ENCODE data around the gene HMMR. TPM values are rescaled to one million over a fixed set of nuclear protein-coding genes. Genes with fewer than 3 reads are reported as not detected.
A peak's percentile ranks its signal among the peaks of the same experiment; 100 is the strongest.

Gene HMMR
- total RNA-seq, 4 donors from 2014 or later, result 0.16 to 1.4 (median 0.54) TPM; not detected in 1

DNA sequence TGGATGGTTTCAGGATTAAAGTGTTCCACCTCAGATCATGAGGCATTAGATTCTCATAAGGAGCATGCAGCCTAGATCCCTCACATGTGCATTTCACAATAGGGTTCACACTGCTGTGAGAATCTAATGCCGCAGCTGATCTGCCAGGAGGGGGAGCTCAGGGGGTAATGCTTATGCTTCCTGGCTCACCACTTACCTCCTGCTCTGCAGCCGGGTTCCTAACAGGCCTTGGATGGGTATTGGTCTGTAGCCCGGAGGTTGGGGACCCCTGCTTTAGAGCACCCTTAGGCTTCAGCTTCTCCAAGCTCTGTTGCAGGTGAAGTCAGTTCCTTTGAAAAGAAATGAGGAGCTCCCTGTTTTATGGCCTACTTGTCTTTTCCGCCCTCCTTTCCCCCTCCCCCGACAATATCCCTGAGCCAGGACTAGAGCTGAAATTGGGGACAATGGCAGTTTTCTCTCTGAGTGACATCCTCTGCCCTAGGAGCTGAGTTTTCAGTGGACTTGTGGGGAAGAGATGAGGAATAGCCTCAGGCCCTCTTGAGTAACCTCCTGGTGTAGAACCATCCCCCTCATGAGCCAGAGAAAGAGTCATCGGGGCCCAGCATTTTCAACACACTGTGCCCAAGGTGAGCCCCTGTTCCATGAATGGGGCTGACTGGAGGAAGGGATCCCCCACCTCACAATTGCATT lies 28.8 kb downstream of the HMMR start:
- Histone ChIP-seq H3K27me3 (no peaks in the 10 kb centered on the region), H3K27ac (no peak overlapping the region), H3K4me3 (no peak overlapping the region), H3K36me3 (no peaks in the 10 kb centered on the region), H3K4me1 (no peaks in the 10 kb centered on the region), H3K9me3 (no peaks in the 10 kb centered on the region)
- no peak for ATAC-seq
- peak in 1 of 4 experiments; percentile 7 for TF ChIP-seq CTCF (IDR thresholded peaks at IDR 0.05)
- TF ChIP-seq EP300 (IDR thresholded peaks at IDR 0.05), result no peak
- 67% methylated on average over 1 of the region's 6 CpGs; no CpG with 5 or more reads in 1 of the 2 donors for WGBS, 2 donors (ENCODE audit: low coverage in 1 of 2)

- TF ChIP-seq EP300 (IDR thresholded peaks at IDR 0.05) (no peak), POLR2A (IDR thresholded peaks at IDR 0.05) (no peak), CTCF (IDR thresholded peaks at IDR 0.05) (no peak), POLR2AphosphoS5 (IDR thresholded peaks at IDR 0.05) (no peak)
- Histone ChIP-seq H3K4me1 (no peaks in the 10 kb centered on the region), H3K27me3 (no peaks in the 10 kb centered on the region), H3K9me3 (no peaks in the 10 kb centered on the region), H3K4me3 (no peak overlapping the region), H3K36me3 (no peaks in the 10 kb centered on the region), H3K27ac (no peak overlapping the region)
- no peak for ATAC-seq
- 76% methylated on average over 3 of the region's 3 CpGs; no CpG with 5 or more reads in 1 of the 2 donors for WGBS, 2 donors (ENCODE audit: low coverage in 1 of 2)
Observed at GRCh38 chr5:163489745-163490075, 29.3 kb downstream of the HMMR start.

DNA sequence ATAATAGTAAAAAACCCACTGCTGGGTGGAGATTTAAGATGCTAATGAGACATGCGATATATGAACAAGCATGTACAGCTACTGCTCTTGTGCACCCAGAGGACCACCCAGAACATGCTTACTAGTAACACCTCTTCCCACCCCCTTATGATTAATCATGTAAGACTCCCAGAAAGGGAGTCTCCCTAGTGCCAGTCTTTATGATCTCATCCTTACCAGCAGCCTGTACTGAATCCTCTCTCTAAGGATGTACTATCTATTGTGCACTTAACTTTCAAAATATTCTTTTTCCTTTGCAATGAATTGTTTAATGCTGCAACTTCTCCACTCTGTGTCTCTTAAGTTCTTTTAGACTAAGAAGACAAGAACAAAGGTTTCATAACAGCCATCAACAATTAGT lies 35.9 kb downstream of the HMMR start:
- Histone ChIP-seq H3K27me3 (no peaks in the 10 kb centered on the region), H3K27ac (no peak overlapping the region), H3K9me3 (no peaks in the 10 kb centered on the region), H3K36me3 (no peaks in the 10 kb centered on the region), H3K4me1 (no peaks in the 10 kb centered on the region), H3K4me3 (no peak overlapping the region)
- WGBS, 2 donors (ENCODE audit: low coverage in 1 of 2), result 94 to 100% methylated on average over 1 of the region's 1 CpG
- no peak for ATAC-seq
- TF ChIP-seq CTCF (IDR thresholded peaks at IDR 0.05), result no peak

- peaks cover 0 to 4% (median 0%) of the 10 kb centered on the region in 3 donors for H3K4me1 ChIP-seq
- H3K36me3 ChIP-seq, result no peaks in the 10 kb centered on the region
- no peak overlapping the region for H3K4me3 ChIP-seq
- H3K9me3 ChIP-seq, result no peaks in the 10 kb centered on the region
- H3K27me3 ChIP-seq, result no peaks in the 10 kb centered on the region
- ATAC-seq, result no peak
- WGBS, 2 donors (ENCODE audit: low coverage in 1 of 2), result 77 to 91% methylated on average over 3 of the region's 3 CpGs
- TF ChIP-seq CTCF (IDR thresholded peaks at IDR 0.05) (no peak), EP300 (IDR thresholded peaks at IDR 0.05) (no peak), POLR2AphosphoS5 (IDR thresholded peaks at IDR 0.05) (no peak), POLR2A (IDR thresholded peaks at IDR 0.05) (no peak)
- no peak overlapping the region for H3K27ac ChIP-seq
Observed at GRCh38 chr5:163497315-163497714, 36.9 kb downstream of the HMMR start.

DNA sequence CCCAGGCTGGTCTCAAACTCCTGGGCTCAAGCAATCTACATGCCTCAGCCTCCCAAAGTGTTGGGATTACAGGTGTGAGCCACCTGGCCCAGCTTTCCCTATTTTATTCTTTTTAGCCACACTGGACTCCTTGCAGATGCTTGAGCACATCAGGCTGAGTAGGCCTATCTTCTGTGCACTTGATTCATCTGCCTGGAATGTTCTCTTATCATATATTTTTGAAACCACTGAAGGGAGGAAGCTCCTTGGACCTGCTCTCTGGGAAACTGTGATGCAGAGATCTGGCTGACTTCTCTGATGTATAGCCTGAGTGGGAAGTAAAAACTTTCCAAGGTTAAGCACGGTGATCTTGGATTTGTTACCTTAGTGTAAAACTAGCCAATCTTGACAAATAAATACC lies 38.5 kb downstream of the HMMR start:
- WGBS, 2 donors (ENCODE audit: low coverage in 1 of 2), result 85 to 88% methylated on average over 1 of the region's 1 CpG
- TF ChIP-seq EP300 (IDR thresholded peaks at IDR 0.05) (no peak), CTCF (IDR thresholded peaks at IDR 0.05) (no peak), POLR2AphosphoS5 (IDR thresholded peaks at IDR 0.05) (no peak)
- no peaks in the 10 kb centered on the region for H3K36me3 ChIP-seq
- peaks cover 0 to 19% (median 4%) of the 10 kb centered on the region in 3 donors for H3K4me1 ChIP-seq
- H3K27me3 ChIP-seq, result no peaks in the 10 kb centered on the region
- no peaks in the 10 kb centered on the region for H3K9me3 ChIP-seq
- no peak for ATAC-seq
- H3K4me3 ChIP-seq, result no peak overlapping the region
- H3K27ac ChIP-seq, result no peak overlapping the region

Data from gastroesophageal sphincter (tissue), 4 donors.